ENCODE measurements around the gene TCF7L1. TPM values are rescaled to one million over a fixed set of nuclear protein-coding genes. Genes with fewer than 3 reads are reported as not detected.
A peak's percentile ranks its signal among the peaks of the same experiment; 100 is the strongest.

TCF7L1 gene
- total RNA-seq, 2 donors from 2014 or later = 3.1 to 4.0 TPM

GRCh38 chr2:85344356-85344954 is 211.3 kb downstream of the TCF7L1 start:
- TF ChIP-seq CTCF (IDR thresholded peaks at IDR 0.05) = no peak
- Histone ChIP-seq H3K4me1 (no peaks in the 10 kb centered on the region), H3K4me3 (no peak overlapping the region), H3K36me3 (peaks cover 49% of the 10 kb centered on the region), H3K27ac (no peak overlapping the region), H3K27me3 (no peaks in the 10 kb centered on the region), H3K9me3 (no peaks in the 10 kb centered on the region)
- DNase-seq (ENCODE audit: low spot score) = no peak

- no peak for TF ChIP-seq CTCF (IDR thresholded peaks at IDR 0.05)
- no peak for DNase-seq (ENCODE audit: low spot score)
- Histone ChIP-seq H3K4me1 (peaks cover 0 to 2% of the 10 kb centered on the region in 2 donors), H3K9me3 (no peaks in the 10 kb centered on the region), H3K4me3 (no peak overlapping the region), H3K27me3 (no peaks in the 10 kb centered on the region), H3K27ac (no peak overlapping the region), H3K36me3 (peaks cover 71% of the 10 kb centered on the region)
Measured at GRCh38 chr2:85347599-85347998, 214.4 kb downstream of the TCF7L1 start.

GRCh38 chr2:85353876-85354285 is 220.7 kb downstream of the TCF7L1 start:
- no peak for TF ChIP-seq CTCF (IDR thresholded peaks at IDR 0.05)
- Histone ChIP-seq H3K27me3 (no peaks in the 10 kb centered on the region), H3K4me3 (peak overlapping the region; percentile 69 to 74), H3K27ac (peak overlapping the region; percentile 85 to 91), H3K9me3 (no peaks in the 10 kb centered on the region), H3K4me1 (peaks cover 0 to 26% of the 10 kb centered on the region in 2 donors), H3K36me3 (peaks cover 34% of the 10 kb centered on the region)
- peak; percentile 76 for DNase-seq (ENCODE audit: low spot score)

GRCh38 chr2:85354286-85355072 is 221.3 kb downstream of the TCF7L1 start, which contains the start of the genes ELMOD3 and RETSAT:
TSS of gene ELMOD3 (plus strand) at chr2:85354769. CDS start at chr2:85357199, 2,430 bp downstream.
TSS of gene RETSAT (minus strand) at chr2:85354528. CDS start at chr2:85354507, 21 bp downstream.
- peaks cover 0 to 26% of the 10 kb centered on the region in 2 donors for H3K4me1 ChIP-seq
- H3K27me3 ChIP-seq = no peaks in the 10 kb centered on the region
- peak; percentile 99 for DNase-seq (ENCODE audit: low spot score)
- peak within 1 kb of the TSS; percentile 85 to 91 for H3K27ac ChIP-seq
- peak within 1 kb of the TSS; percentile 69 to 74 for H3K4me3 ChIP-seq
- no peak for TF ChIP-seq CTCF (IDR thresholded peaks at IDR 0.05)
- no peaks in the 10 kb centered on the region for H3K9me3 ChIP-seq
- H3K36me3 ChIP-seq = peaks cover 31% of the 10 kb centered on the region

GRCh38 chr2:85355073-85355410 is 221.8 kb downstream of the TCF7L1 start:
- TF ChIP-seq CTCF (IDR thresholded peaks at IDR 0.05) = no peak
- peak overlapping the region; percentile 85 to 91 for H3K27ac ChIP-seq
- no peaks in the 10 kb centered on the region for H3K27me3 ChIP-seq
- no peak for DNase-seq (ENCODE audit: low spot score)
- peak overlapping the region; percentile 69 to 74 for H3K4me3 ChIP-seq
- H3K36me3 ChIP-seq = peaks cover 31% of the 10 kb centered on the region
- H3K4me1 ChIP-seq = peaks cover 0 to 26% of the 10 kb centered on the region in 2 donors
- no peaks in the 10 kb centered on the region for H3K9me3 ChIP-seq

All from right atrium auricular region (tissue), 2 donors.